Nephron progenitor cell (in vitro differentiated cells): ENCODE results near the gene ERG.

Experiments
- DNase-seq: peaks from one replicate; pipeline ENCODE4 v3.0.0; 2021
- H3K27ac Mint-ChIP-seq: 2 replicates; pipeline ENCODE4 v1.8.0; 2021; ENCODE audit warnings: mild to moderate bottlenecking, moderate library complexity, mixed read lengths
- H3K27me3 Mint-ChIP-seq: 2 replicates; pipeline ENCODE4 v1.8.0; 2021; ENCODE audit warnings: mild to moderate bottlenecking, low read depth, mixed read lengths; ENCODE audit not compliant: poor library complexity
- H3K36me3 Mint-ChIP-seq: 2 replicates; pipeline ENCODE4 v1.8.0; 2021; ENCODE audit warnings: low read depth, mixed read lengths
- H3K4me1 Mint-ChIP-seq: 2 replicates; pipeline ENCODE4 v1.8.0; 2021; ENCODE audit warnings: mixed read lengths
- H3K4me3 Mint-ChIP-seq: 2 replicates; pipeline ENCODE4 v1.8.0; 2021; ENCODE audit warnings: mild to moderate bottlenecking, moderate library complexity, mixed read lengths
- H3K9me3 Mint-ChIP-seq: 2 replicates; pipeline ENCODE4 v1.8.0; 2021; ENCODE audit warnings: mild to moderate bottlenecking, moderate library complexity, mixed read lengths
- TF ChIP-seq, protein P1 (sequence below): fragments of 200-600 bp; sonication (generic); IDR thresholded peaks from 2 replicates; pipeline ENCODE4 v1.5.0; 2021; ENCODE audit warnings: antibody characterized with exemption

The ERG gene

DNA sequence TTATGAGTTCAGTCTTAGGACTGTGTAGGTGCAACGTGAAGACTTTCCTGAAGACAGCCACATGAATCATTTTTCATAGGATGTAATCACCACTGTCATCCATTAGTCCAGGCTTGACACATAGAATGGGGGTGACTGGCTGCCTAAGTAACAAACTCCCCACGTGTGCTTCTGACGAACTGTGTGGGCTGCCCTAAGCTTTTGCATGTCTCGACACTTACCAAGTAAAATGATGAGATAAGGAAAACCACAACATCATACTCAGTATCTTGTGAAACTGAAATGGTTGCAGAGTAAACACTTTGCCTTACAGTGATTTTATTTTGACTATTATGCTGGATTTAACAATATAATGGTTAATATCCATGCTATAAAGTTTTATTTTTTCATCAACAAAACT, 19.5 kb downstream of the ERG start:
- TF ChIP-seq, protein P1, sequence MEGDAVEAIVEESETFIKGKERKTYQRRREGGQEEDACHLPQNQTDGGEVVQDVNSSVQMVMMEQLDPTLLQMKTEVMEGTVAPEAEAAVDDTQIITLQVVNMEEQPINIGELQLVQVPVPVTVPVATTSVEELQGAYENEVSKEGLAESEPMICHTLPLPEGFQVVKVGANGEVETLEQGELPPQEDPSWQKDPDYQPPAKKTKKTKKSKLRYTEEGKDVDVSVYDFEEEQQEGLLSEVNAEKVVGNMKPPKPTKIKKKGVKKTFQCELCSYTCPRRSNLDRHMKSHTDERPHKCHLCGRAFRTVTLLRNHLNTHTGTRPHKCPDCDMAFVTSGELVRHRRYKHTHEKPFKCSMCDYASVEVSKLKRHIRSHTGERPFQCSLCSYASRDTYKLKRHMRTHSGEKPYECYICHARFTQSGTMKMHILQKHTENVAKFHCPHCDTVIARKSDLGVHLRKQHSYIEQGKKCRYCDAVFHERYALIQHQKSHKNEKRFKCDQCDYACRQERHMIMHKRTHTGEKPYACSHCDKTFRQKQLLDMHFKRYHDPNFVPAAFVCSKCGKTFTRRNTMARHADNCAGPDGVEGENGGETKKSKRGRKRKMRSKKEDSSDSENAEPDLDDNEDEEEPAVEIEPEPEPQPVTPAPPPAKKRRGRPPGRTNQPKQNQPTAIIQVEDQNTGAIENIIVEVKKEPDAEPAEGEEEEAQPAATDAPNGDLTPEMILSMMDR = no peak
- no peak overlapping the region for H3K4me3 Mint-ChIP-seq

DNA sequence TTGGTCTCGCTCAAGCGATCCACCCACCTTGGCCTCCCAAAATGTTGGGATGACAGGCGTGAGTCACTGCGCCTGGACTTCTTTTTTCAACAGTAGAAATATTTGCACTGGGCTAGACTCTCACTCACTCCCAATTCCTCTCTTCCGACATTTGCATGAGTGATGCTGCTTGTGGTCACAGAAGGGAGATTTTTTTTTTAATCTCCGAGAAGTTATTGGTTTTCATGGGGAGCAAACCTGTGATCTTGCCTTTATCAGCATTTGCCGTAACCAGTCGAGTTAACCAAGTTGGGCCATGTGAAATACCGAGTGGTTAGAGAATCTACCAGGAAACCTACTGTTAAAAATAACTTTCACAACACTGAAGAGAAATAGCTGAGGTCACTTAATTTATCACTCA, 21.1 kb downstream of the ERG start:
- TF ChIP-seq, protein P1 = no peak
- no peaks in the 10 kb centered on the region for H3K36me3 Mint-ChIP-seq
- DNase-seq = no peak
- no peak overlapping the region for H3K4me3 Mint-ChIP-seq
- H3K27me3 Mint-ChIP-seq = peaks cover 16% of the 10 kb centered on the region
- H3K4me1 Mint-ChIP-seq = peaks cover 49% of the 10 kb centered on the region
- no peak overlapping the region for H3K27ac Mint-ChIP-seq
- H3K9me3 Mint-ChIP-seq = no peaks in the 10 kb centered on the region

More for the DNA sequence above, 19.5 kb downstream of the ERG start:
- H3K27ac Mint-ChIP-seq = no peak overlapping the region
- peaks cover 8% of the 10 kb centered on the region for H3K27me3 Mint-ChIP-seq
- DNase-seq = no peak
- no peaks in the 10 kb centered on the region for H3K36me3 Mint-ChIP-seq
- peaks cover 34% of the 10 kb centered on the region for H3K4me1 Mint-ChIP-seq
- no peaks in the 10 kb centered on the region for H3K9me3 Mint-ChIP-seq

DNA sequence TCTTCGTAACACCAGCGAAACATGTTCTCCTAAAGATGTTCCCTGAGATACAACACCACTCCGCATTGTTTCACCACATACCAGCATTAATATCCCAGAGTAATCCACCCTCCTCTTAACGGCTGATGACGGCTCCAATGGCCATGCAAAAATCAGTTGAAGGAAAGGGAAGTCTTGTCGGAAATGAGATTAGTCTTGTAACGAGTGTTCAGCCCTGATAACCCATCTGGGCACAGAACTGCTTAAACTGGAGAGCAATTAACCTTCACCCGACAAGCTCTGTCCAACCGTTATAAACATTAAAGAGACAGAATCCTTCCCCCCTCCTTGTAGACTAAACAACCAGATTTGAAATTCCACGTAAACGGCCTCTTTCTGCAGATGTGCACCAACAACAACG, 21.9 kb downstream of the ERG start:
- no peak overlapping the region for H3K4me3 Mint-ChIP-seq
- H3K4me1 Mint-ChIP-seq = peaks cover 49% of the 10 kb centered on the region
- H3K27ac Mint-ChIP-seq = no peak overlapping the region
- H3K9me3 Mint-ChIP-seq = no peaks in the 10 kb centered on the region
- DNase-seq = no peak
- peaks cover 17% of the 10 kb centered on the region for H3K27me3 Mint-ChIP-seq
- no peaks in the 10 kb centered on the region for H3K36me3 Mint-ChIP-seq
- TF ChIP-seq, protein P1 = no peak

DNA sequence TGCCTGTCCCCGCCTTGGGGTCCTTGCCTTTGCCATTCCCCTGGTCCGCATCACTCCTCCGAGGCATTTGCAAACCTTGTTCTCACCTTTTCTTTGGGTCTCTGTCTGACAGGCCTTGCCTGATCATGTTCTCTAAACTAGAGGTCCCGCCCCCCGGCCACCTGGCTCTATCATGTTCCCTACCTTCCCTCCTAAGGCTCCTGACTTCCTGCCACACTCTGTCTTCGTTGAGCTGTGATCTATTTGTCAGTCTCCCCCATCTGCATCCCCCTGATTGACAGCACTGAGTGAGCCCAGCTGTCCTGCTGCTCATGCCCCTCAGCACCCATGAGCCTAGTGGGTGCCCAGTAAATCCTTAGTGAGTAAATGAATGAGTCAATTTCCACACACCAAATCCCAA, 22.8 kb downstream of the ERG start:
- Mint-ChIP-seq H3K36me3 (no peaks in the 10 kb centered on the region), H3K27me3 (peaks cover 17% of the 10 kb centered on the region), H3K4me3 (no peak overlapping the region), H3K4me1 (peaks cover 49% of the 10 kb centered on the region), H3K27ac (no peak overlapping the region), H3K9me3 (no peaks in the 10 kb centered on the region)
- no peak for DNase-seq
- TF ChIP-seq, protein P1 = no peak

DNA sequence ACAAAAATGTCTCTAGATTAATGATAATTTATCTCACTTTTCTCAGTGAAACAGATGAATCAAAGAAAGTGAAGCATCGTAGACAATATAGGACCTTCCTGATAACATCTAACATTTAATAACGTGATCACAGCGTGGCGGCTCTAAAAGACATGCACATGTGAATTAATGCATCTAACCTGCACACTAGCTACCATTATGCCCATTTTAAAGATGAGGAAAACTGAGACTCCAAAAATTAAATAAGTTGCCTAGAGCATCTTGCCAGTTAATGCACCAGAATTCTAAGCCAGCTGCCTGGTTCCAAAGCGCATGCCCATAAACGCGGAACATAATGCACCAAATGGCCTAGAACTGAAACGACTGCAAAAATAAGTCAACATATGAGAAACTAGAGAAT, 23.5 kb downstream of the ERG start:
- Mint-ChIP-seq H3K36me3 (no peaks in the 10 kb centered on the region), H3K4me3 (no peak overlapping the region), H3K4me1 (peaks cover 49% of the 10 kb centered on the region), H3K9me3 (no peaks in the 10 kb centered on the region), H3K27me3 (peaks cover 17% of the 10 kb centered on the region), H3K27ac (no peak overlapping the region)
- no peak for DNase-seq
- TF ChIP-seq, protein P1 = no peak

DNA sequence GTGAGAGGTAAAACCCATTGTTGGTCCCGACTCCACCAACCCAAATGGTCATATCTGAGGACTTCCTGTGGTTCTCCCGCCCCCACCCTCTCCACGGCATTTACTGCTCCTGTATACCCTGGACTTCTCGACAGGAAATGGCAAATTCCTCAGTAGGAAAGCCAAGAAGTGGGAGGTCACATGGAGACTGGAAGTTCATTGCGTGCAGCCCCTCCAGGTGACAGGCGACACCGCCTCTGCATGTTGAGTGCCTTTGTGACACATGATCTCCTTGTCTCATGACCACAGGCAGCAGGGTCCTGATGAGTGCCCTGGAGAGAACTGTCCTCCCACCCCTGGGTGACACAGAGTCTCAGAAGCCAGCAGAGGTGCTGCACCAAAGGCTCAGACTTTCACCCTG, 24.2 kb downstream of the ERG start:
- H3K4me1 Mint-ChIP-seq = peaks cover 49% of the 10 kb centered on the region
- TF ChIP-seq, protein P1 = no peak
- H3K9me3 Mint-ChIP-seq = no peaks in the 10 kb centered on the region
- no peak overlapping the region for H3K4me3 Mint-ChIP-seq
- no peak for DNase-seq
- no peaks in the 10 kb centered on the region for H3K36me3 Mint-ChIP-seq
- peaks cover 16% of the 10 kb centered on the region for H3K27me3 Mint-ChIP-seq
- H3K27ac Mint-ChIP-seq = peak overlapping the region; percentile 36
